HG02885 (cell line): ENCODE measurements around the gene CELA1.

Source experiments
- ATAC-seq: cut with Tn5 transposase; IDR thresholded peaks from one replicate; pipeline ENCODE4 v1.9.1; 2021; ENCODE audit warnings: mild to moderate bottlenecking; ENCODE audit not compliant: unreplicated experiment, poor library complexity

The CELA1 gene

GRCh38 chr12:51377099-51377984 is 30.9 kb upstream of the CELA1 start:
- ATAC-seq = no peak

- ATAC-seq = no peak
Measured at GRCh38 chr12:51374856-51375255, 28.4 kb upstream of the CELA1 start.

GRCh38 chr12:51374361-51374760 is 27.9 kb upstream of the CELA1 start:
- no peak for ATAC-seq

DNA sequence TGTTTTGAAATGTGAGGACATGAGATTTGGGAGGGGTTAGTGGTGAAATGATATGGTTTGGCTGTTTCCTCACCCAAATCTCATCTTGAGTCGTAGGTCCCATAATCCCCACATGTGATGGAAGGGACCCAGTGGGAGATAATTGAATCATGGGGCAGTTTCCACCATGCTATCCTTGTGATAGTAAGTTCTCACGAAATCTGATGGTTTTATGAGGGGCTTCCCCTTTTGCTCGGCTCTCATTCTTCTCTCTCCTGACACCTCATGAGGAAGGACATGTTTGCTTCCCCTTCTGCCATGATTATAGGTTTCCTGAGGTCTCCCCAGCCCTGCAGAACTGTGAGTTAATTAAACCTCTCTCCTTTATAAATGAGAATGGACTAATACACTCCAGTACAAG is 26.7 kb upstream of the CELA1 start:
- ATAC-seq = no peak

GRCh38 chr12:51372021-51372420 is 25.5 kb upstream of the CELA1 start:
- no peak for ATAC-seq

DNA sequence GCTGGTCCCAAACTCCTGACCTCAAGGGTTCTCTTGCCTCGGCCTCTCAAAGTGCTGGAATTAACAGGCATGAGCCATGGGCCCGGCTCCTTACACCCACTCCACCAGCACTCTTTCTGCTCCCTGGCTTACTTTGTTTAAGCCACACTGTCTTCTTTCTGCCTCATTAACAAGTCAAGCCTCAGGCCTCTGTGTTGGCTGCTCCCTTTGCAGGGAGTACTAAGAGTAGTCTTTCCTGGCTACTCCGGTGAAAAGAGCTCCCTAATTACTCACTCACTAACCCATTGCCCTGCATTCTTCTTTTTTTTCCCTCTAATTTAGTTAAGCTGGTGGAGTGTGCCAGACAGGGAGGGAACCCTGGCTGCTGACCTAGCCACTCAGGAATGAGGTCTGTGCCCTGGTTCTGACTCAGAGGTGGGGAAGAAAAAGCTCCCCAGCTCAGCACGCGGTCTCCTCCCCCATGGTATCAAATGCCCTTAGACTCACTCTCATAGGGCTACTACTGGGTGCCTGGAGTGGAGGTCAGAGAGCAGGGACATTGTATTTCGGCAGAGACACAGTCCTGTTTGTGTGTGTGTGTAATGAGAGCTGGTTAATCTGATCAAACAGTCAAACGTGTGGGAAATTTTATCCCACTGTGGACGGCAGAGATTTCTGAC is 24.9 kb upstream of the CELA1 start:
- no peak for ATAC-seq

- no peak for ATAC-seq
Measured at GRCh38 chr12:51370667-51371066, 24.2 kb upstream of the CELA1 start.

GRCh38 chr12:51369581-51369980 is 23.1 kb upstream of the CELA1 start:
- no peak for ATAC-seq

DNA sequence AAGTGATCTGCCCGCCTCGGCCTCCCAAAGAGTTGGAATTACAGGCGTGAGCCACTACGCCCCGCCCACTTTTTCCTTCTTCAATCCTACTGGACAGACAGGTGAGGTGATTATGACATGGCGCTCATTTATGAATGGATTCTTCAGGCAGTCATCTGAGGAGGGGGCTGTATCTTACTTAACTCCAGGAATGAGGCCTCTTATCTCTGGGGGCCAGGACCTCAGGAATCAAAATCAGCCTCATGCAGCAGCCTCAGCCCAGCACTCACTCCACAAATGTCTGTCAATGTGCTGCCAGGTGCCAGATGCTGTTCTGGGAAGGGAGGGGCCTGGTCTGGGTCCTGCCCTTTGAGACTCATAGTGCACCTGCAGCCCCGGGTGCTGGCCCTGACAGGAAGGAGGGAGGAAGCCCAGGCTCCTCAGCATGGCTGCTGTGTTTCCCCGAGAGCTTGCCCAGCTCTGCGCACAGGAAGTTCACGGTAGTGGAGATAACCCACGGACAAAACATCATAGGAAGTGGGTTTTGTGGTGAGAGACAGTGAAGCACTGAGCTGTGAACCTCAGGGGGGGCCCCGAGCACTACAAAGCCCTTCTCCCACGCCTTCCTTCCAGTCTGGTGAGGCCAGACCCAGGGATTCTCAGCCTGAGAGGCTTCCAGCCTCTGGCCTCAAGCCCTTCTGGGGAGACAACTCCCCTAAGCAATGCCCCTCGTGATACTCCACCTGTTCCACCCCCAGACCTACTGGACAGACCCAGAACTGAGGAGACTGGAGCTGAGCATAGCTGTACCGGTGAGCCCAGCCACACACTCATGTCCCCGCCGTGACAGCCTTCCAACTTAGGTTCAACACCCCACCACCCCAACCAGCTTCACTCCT is 22.4 kb upstream of the CELA1 start:
- peak; percentile 99 for ATAC-seq

GRCh38 chr12:51365276-51365675 is 18.8 kb upstream of the CELA1 start:
- no peak for ATAC-seq

- ATAC-seq = no peak
Measured at GRCh38 chr12:51364001-51364400, 17.5 kb upstream of the CELA1 start.

DNA sequence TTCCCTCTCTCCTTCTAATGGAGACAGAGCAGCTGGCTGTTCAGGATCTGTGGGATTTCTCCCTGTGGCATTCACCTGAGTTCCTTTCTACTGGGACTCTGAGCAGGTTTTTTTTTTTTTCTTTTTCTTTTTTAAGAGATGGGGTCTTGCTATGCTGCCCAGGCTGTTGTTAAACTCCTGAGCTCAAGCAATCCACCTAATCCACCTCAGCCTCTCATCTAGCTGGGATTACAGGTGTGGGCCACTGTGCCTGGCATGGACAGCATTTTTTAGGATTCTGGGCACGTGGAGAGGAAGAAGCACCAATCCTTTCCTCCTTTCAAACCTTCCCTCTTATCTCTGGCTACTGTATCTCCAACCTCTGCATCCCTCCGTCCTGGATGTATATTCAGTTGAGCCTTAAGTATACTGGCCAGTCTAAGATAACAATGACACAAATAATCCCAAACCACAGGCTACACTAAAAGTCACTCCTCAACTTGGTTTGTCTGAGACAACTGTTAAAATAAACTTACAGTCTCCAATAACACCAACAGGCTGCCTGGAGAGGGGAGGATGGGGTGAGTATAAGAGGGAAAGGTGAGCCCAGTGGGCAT is 16.4 kb upstream of the CELA1 start:
- ATAC-seq = no peak

DNA sequence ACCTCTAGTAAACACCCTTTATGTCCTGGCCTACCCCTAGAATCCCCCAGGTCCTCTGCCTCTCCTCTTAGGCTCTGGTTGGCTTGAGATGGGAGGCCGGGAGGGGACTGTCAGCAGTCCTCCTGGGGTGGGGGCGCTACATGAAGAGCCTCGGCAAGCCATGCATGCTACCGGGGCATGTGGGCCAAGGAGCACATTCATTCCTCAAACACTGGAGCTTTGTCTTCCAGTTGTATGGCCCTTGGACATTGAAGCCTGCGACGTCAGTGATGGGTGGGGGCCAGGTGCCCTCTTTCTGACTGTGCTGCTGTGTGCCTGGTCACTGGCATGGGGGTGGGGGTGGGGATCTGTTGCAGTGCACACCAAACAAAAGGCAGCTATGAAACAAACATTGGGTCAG is 15.8 kb upstream of the CELA1 start:
- no peak for ATAC-seq

DNA sequence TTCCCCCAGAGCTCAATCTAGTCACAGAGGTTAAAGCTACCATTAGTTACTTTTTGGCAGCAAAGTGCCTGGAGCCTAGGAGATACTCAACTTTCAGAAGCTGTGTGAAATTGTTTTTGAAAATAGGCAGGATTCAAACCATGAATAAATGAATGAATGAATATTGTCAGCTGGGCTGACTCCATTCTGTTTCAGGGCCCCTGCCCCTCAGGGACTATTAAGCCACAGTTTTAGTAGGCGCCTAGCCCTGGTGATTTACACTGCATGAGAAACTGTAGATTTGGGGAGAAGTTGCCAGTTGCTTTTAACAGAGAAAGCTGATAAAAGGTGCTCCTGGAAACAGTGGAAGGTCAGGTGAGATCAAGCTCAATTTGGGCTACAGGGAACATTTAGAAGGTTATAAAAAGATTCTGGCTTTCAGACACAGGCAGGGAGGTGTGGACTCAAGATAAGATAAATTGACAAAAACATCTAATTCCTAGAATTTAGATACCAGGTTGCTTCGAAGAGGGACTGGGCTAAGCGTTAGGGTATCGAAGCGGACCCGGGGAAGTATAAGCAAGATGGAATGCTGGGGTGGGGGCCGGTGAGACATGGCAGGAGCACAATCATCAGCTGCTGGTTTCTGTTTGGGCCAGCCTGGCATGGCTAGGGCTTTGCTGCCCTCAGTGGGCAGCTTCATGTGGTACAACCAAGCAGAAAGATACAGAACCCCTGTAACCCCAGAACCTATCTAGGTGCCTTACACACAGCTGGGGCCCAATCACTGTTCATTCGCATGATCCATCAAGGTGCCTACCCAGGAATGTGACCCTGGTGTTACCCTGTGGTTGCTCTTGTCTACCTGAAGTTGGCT is 14.9 kb upstream of the CELA1 start:
- no peak for ATAC-seq

- no peak for ATAC-seq
Measured at GRCh38 chr12:51360315-51360714, 13.8 kb upstream of the CELA1 start.

DNA sequence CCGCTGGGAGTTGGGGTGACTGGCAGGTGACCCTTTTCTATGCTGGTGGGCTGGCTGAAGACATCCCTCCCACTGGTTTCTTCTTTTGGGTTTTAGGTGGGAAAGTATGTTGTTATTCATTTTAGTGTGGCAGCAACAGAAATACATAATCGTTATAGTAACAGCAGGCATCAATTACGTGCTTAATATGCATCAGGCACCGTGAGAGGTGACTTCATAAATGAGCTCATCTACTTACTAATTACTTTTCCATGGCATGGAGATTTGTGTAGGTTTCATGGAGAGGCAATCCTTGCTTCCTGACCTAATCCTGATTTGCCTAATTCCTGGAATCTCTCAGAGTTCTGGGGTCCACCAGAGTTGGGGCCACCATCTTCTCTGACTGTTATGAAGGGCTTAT is 13.4 kb upstream of the CELA1 start:
- no peak for ATAC-seq

GRCh38 chr12:51358496-51358895 is 12.0 kb upstream of the CELA1 start:
- ATAC-seq = no peak

DNA sequence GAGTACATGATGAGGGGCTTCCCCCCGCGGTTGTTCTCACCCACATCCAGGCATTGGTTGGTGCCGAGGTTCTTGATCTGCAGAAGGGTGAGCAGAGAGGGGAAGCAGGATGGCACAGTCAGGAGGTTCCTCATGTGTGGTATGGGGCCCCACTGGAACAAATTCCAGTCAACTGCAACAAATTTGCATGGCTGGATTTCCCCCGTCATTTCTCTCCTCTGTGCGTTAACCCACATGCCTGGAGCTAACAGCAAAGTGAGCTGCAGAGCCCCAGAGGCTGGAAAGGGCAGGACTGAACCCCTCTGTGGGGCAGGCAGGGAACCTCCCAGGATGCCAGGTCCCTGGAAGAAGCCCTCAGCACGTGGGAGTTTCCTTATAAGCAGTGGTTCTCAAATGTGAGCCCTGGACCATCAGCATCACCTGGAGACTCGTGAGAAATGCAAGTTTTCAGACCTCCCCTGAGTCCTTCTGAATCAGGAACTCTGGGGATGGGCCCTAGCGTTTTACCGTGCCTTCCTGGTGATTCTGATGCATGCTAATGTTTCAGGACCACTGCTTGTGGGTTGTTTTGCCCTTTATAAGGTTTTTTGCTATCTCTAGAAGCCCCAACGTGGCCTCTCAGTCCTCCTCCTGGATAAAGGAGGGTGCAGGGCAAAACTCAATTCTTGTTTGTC is 11.0 kb upstream of the CELA1 start:
- no peak for ATAC-seq

DNA sequence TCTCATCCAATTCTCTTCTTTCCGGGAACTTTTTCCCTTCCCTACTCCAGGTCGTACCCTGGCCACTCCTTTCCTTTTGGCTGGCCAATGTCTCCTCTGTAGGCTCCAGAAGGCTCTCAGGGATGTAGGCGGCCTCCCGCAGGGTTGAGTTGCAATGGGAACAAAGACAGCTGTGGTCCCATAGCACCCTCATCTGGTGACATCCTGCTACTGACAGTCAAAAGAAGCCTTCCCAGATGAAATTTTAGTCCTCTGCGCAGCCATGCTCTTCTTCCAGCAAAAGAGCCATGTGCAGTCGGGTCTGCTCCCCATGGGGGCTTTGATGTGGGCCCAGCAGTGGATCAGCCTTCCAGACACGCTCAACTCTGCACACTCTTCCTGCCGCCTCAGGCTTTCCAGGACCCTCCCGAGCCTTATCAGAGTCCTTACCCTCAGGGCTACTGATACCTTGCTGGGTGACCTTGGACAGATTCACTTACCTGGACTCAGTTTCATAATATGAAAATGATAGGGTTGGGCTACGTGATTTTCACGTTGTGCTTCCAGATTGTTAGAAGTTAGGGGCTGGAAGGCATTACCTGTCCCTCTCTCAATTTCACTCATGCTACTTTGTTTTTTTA is 5.5 kb upstream of the CELA1 start:
- no peak for ATAC-seq
